NT2/D1 (cell line): Measurements from ENCODE around the gene PSMD1.

Source experiments
- YY1 ChIP-seq: IDR thresholded peaks from 2 replicates; pipeline ENCODE4 v1.6.1; 2011; ENCODE audit not compliant: insufficient read length, insufficient read depth
- ZNF274 ChIP-seq: IDR thresholded peaks from 2 replicates; pipeline ENCODE4 v1.6.1; 2011; ENCODE audit warnings: mild to moderate bottlenecking, low read depth, low read length

- TF ChIP-seq YY1 (no peak), ZNF274 (no peak)
These were observed 19.4 kb upstream of the PSMD1 start, which contains the start of gene C2orf72 for GRCh38 chr2:231037202-231037730.
